Hematopoietic multipotent progenitor cell (in vitro differentiated cells): ENCODE measurements around the gene OR52N4. TPM values are rescaled to one million over a fixed set of nuclear protein-coding genes. Genes with fewer than 3 reads are reported as not detected.

Experiments used
- total RNA-seq: library from RNA; depleted of rRNA; stranded (reverse); fragments of >200 nt; gene quantifications from one replicate; pipeline ENCODE4 v1.2.3, GENCODE V29; 2012

The OR52N4 gene
- total RNA-seq, 1 donor, result 1.3 TPM

Other genes with a start within 250 kb of the OR52N4 start
- gene UBQLN3, start 244.3 kb upstream of the OR52N4 start, total RNA-seq, result 0.81 TPM
- gene UBQLNL, start 237.5 kb upstream of the OR52N4 start, total RNA-seq, result 0.81 TPM
- gene OR52H1, start 205.7 kb upstream of the OR52N4 start, total RNA-seq, result 4.3 TPM
- under 0.01 TPM for gene OR52B6, start 173.4 kb upstream of the OR52N4 start, total RNA-seq
- 2.4 TPM for gene TRIM6, start 157.6 kb upstream of the OR52N4 start, total RNA-seq
- gene TRIM34, start 129.2 kb upstream of the OR52N4 start, total RNA-seq, result 12.7 TPM
- gene TRIM5, start 69.2 kb upstream of the OR52N4 start, total RNA-seq, result 25.9 TPM
- gene TRIM22, start 64.5 kb upstream of the OR52N4 start, total RNA-seq, result 74.6 TPM
- gene OR56B1, start 17.8 kb upstream of the OR52N4 start, total RNA-seq, result 0.27 TPM
- 0.81 TPM for gene OR52N5, start 29.1 kb downstream of the OR52N4 start, total RNA-seq
- 0.54 TPM for gene OR52N1, start 37.0 kb downstream of the OR52N4 start, total RNA-seq
- gene OR52N2, start 54.7 kb downstream of the OR52N4 start, total RNA-seq, result 1.1 TPM
- gene OR52E6, start 87.7 kb downstream of the OR52N4 start, total RNA-seq, result not detected
- gene OR52E8, start 103.4 kb downstream of the OR52N4 start, total RNA-seq, result not detected
- gene OR52E4, start 126.4 kb downstream of the OR52N4 start, total RNA-seq, result not detected
- gene OR52E5, start 139.0 kb downstream of the OR52N4 start, total RNA-seq, result not detected
- not detected for gene OR56A3, start 188.0 kb downstream of the OR52N4 start, total RNA-seq
- not detected for gene OR56A5, start 214.3 kb downstream of the OR52N4 start, total RNA-seq
- gene OR52L1, start 232.7 kb downstream of the OR52N4 start, total RNA-seq, result not detected